Thoracic aorta (tissue), 2 donors: Measurements from ENCODE around the gene DPP7. TPM values are rescaled to one million over a fixed set of nuclear protein-coding genes. Genes with fewer than 3 reads are reported as not detected.

ENCODE experiments used
- ATAC-seq: fragments of 150-250 bp; one replicate; pipeline ENCODE4 v1.8.0; 2017; ENCODE audit warnings: low read depth; ENCODE audit not compliant: insufficient number of reproducible peaks, low FRiP score
- DNase-seq: peaks from one replicate; pipeline ENCODE4 v3.0.0-alpha.2; 2020; ENCODE audit warnings: low spot score
- H3K27ac ChIP-seq, 2 donors: fragments of 200-600 bp; sonication (generic); 1 replicate in 1 of 2; 2 replicates in 1 of 2; pipeline ENCODE4 v1.5.1; 2016; ENCODE audit warnings: mild to moderate bottlenecking in 2 of 2, moderate library complexity in 2 of 2
- H3K27me3 ChIP-seq: fragments of 200-600 bp; sonication (generic); replicated peaks from 2 replicates; pipeline ENCODE4 v1.6.0; 2016; ENCODE audit warnings: mild to moderate bottlenecking; ENCODE audit not compliant: insufficient read depth
- H3K36me3 ChIP-seq: fragments of 200-600 bp; sonication (generic); one replicate; pipeline ENCODE4 v1.5.1; 2016
- H3K4me1 ChIP-seq, 2 donors: fragments of 200-600 bp; sonication (generic); 1 replicate in 1 of 2; 2 replicates in 1 of 2; pipeline versions ENCODE4 v1.5.1 to v1.6.0; 2016; ENCODE audit warnings: low read depth in 2 of 2, mild to moderate bottlenecking in 1 of 2; ENCODE audit not compliant: control insufficient read depth in 1 of 2
- H3K4me3 ChIP-seq: fragments of 200-600 bp; sonication (generic); 2 replicates; pipeline ENCODE4 v1.5.1; 2016; ENCODE audit warnings: mild to moderate bottlenecking
- H3K9me3 ChIP-seq: fragments of 200-600 bp; sonication (generic); 2 replicates; pipeline ENCODE4 v1.5.1; 2016
- total RNA-seq, 2 donors: library from RNA; depleted of rRNA; stranded (reverse); fragments of >200 nt; gene quantifications; one replicate each; pipeline versions ENCODE4 v1.1.0 to v1.2.3, GENCODE V29; 2016
- TF ChIP-seq, protein P1 (sequence below): fragments of 200-600 bp; sonication (generic); IDR thresholded peaks from one replicate; pipeline ENCODE4 v1.5.1; 2019; ENCODE audit warnings: antibody characterized with exemption

DPP7 gene
- total RNA-seq, 2 donors from 2014 or later = 100 to 148 TPM

DNA sequence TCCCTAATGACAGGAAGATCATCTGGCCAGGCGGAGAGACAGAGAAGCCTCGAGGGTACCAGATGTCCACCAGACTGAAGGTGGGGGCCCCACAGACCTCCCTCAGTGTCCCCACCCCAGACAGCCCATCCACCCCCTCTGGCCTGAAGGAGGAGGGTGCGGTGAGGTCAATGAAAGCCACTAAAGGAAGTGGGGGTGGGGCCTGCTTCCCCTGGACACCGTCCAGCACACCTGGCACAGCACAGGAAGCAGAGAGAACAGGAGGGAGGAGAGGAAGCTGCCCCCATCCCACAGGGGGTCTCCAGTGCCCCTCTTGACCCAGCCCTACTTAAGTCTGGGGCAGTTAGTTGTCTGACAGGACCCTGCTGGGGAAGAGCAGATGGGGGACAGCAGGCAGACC, 44.1 kb upstream of the DPP7 start:
- Histone ChIP-seq H3K36me3 (no peaks in the 10 kb centered on the region), H3K4me1 (peaks cover 7 to 20% of the 10 kb centered on the region in 2 donors), H3K27ac (no peak overlapping the region), H3K27me3 (peaks cover 31% of the 10 kb centered on the region), H3K4me3 (no peak overlapping the region), H3K9me3 (no peaks in the 10 kb centered on the region)
- ATAC-seq (no peak), DNase-seq (no peak)
- TF ChIP-seq, protein P1, sequence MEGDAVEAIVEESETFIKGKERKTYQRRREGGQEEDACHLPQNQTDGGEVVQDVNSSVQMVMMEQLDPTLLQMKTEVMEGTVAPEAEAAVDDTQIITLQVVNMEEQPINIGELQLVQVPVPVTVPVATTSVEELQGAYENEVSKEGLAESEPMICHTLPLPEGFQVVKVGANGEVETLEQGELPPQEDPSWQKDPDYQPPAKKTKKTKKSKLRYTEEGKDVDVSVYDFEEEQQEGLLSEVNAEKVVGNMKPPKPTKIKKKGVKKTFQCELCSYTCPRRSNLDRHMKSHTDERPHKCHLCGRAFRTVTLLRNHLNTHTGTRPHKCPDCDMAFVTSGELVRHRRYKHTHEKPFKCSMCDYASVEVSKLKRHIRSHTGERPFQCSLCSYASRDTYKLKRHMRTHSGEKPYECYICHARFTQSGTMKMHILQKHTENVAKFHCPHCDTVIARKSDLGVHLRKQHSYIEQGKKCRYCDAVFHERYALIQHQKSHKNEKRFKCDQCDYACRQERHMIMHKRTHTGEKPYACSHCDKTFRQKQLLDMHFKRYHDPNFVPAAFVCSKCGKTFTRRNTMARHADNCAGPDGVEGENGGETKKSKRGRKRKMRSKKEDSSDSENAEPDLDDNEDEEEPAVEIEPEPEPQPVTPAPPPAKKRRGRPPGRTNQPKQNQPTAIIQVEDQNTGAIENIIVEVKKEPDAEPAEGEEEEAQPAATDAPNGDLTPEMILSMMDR = no peak

- no peak overlapping the region for H3K27ac ChIP-seq
- no peak for DNase-seq
- no peaks in the 10 kb centered on the region for H3K36me3 ChIP-seq
- TF ChIP-seq, protein P1 = no peak
- peaks cover 31% of the 10 kb centered on the region for H3K27me3 ChIP-seq
- ATAC-seq = no peak
- H3K4me1 ChIP-seq = peaks cover 5 to 12% of the 10 kb centered on the region in 2 donors
- H3K9me3 ChIP-seq = no peaks in the 10 kb centered on the region
- H3K4me3 ChIP-seq = no peak overlapping the region
These were observed 43.3 kb upstream of the DPP7 start for GRCh38 chr9:137157618-137158415.

DNA sequence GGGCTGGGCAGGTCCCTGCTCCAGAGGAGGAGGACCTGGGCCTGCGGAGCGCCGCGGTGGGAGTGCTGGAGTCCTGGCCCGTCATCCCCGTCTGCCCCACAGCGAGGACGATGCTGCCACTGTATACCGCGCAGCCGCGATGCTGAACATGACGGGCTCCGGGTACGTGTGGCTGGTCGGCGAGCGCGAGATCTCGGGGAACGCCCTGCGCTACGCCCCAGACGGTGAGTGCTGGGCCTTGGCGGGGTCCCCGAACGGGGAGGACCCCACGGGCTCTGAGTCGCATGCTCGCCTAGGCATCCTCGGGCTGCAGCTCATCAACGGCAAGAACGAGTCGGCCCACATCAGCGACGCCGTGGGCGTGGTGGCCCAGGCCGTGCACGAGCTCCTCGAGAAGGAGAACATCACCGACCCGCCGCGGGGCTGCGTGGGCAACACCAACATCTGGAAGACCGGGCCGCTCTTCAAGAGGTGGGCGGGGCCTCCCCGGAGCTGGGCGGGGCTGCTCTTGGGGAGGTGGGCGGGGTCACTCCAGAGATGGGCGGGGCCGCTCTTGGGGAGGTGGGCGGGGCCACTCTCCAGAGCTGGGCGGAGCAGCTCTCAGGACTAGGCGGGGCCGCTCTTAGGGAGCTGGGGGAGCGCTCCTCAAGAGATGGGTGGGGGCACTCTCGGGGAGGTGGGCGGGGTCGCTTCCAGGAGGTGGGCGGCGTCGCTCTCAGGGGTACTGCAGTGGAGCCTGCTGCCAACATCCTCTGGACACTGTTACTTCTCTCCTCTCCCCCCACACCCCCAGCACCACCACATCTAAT, 42.2 kb upstream of the DPP7 start:
- TF ChIP-seq, protein P1 = no peak
- H3K4me1 ChIP-seq = peaks cover 0 to 5% of the 10 kb centered on the region in 2 donors
- DNase-seq = no peak

DNA sequence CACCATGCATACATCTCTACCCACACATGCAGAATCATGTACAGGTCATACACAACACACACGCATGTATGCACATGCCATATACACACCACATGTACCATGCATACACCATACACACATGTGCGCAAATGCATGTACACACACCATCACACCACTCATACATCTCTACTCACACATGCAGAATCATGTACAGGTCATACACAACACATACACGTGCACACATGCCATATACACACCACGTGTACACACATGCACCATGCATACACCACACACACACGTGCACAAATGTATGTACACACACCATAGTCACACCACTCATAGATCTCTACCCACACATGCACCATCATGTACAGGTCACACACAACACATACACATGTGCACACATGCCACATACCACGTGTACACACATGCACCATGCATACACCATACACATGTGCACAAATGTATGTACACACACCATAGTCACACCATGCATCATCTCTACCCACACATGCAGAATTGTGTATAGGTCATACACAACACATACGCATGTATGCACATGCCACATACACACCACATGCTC, 38.4 kb upstream of the DPP7 start:
- Histone ChIP-seq H3K27me3 (peaks cover 12% of the 10 kb centered on the region), H3K36me3 (no peaks in the 10 kb centered on the region), H3K9me3 (no peaks in the 10 kb centered on the region), H3K27ac (no peak overlapping the region), H3K4me1 (peaks cover 0 to 5% of the 10 kb centered on the region in 2 donors), H3K4me3 (no peak overlapping the region)
- TF ChIP-seq, protein P1 = no peak
- no peak for ATAC-seq
- no peak for DNase-seq

More for the DNA sequence above, 42.2 kb upstream of the DPP7 start:
- no peaks in the 10 kb centered on the region for H3K9me3 ChIP-seq
- no peak for ATAC-seq
- H3K27me3 ChIP-seq = peaks cover 26% of the 10 kb centered on the region
- H3K36me3 ChIP-seq = no peaks in the 10 kb centered on the region
- peak overlapping the region; percentile 43 for H3K4me3 ChIP-seq
- no peak overlapping the region for H3K27ac ChIP-seq
